Measurements from ENCODE around the gene EEF1AKMT3. TPM values are rescaled to one million over a fixed set of nuclear protein-coding genes. Genes with fewer than 3 reads are reported as not detected.

The EEF1AKMT3 gene
- total RNA-seq, 2 donors from 2014 or later = 3.7 to 5.8 TPM

- H3K4me3 ChIP-seq (ENCODE audit: low read length) = no peak overlapping the region
- peaks cover 99% of the 10 kb centered on the region for H3K27me3 ChIP-seq (ENCODE audit: control insufficient read depth, insufficient read depth, low read length, poor library complexity, severe bottlenecking)
- H3K4me1 Mint-ChIP-seq = peaks cover 8% of the 10 kb centered on the region
- no peaks in the 10 kb centered on the region for H3K36me3 Mint-ChIP-seq (ENCODE audit: low read depth)
- no peak overlapping the region for H3K27ac ChIP-seq (ENCODE audit: low read depth, low read length)
- peak overlapping the region; percentile 45 for H3K4me3 Mint-ChIP-seq
- H3K27me3 Mint-ChIP-seq (ENCODE audit: insufficient read depth) = peaks cover 92% of the 10 kb centered on the region
- DNase-seq = no peak
- TF ChIP-seq CTCF (conservative IDR thresholded peaks at IDR 0.05) = no peak
- H3K27ac Mint-ChIP-seq = no peak overlapping the region
- H3K9ac ChIP-seq (ENCODE audit: extremely low read depth, low read length, poor library complexity, severe bottlenecking) = no peak overlapping the region
- no peaks in the 10 kb centered on the region for H3K4me1 ChIP-seq (ENCODE audit: control insufficient read depth, insufficient read depth, low read length)
- no peaks in the 10 kb centered on the region for H3K9me3 Mint-ChIP-seq
- H3K36me3 ChIP-seq (ENCODE audit: control insufficient read depth, insufficient read depth, low read length) = no peaks in the 10 kb centered on the region
- H3K9me3 ChIP-seq (ENCODE audit: control insufficient read depth, low read length) = no peaks in the 10 kb centered on the region
- WGBS, 2 experiments (ENCODE audit: insufficient coverage in 1 of 2, insufficient read length in 1 of 2) = 21% methylated on average over 7 of the region's 7 CpGs; no CpG with 5 or more reads in 1 of the 2 experiments
These were observed 33.0 kb upstream of the EEF1AKMT3 start for GRCh38 chr12:57739387-57739786.

- H3K36me3 ChIP-seq (ENCODE audit: control insufficient read depth, insufficient read depth, low read length) = no peaks in the 10 kb centered on the region
- no peak overlapping the region for H3K4me3 ChIP-seq (ENCODE audit: low read length)
- no peak overlapping the region for H3K27ac ChIP-seq (ENCODE audit: low read depth, low read length)
- no peak for TF ChIP-seq CTCF (conservative IDR thresholded peaks at IDR 0.05)
- no peak overlapping the region for H3K27ac Mint-ChIP-seq
- no peak overlapping the region for H3K4me3 Mint-ChIP-seq
- peaks cover 3% of the 10 kb centered on the region for H3K9me3 Mint-ChIP-seq
- WGBS, 2 experiments (ENCODE audit: insufficient coverage in 1 of 2, insufficient read length in 1 of 2) = 20 to 39% methylated on average over 1 to 10 of the region's 10 CpGs
- no peaks in the 10 kb centered on the region for H3K36me3 Mint-ChIP-seq (ENCODE audit: low read depth)
- no peak overlapping the region for H3K9ac ChIP-seq (ENCODE audit: extremely low read depth, low read length, poor library complexity, severe bottlenecking)
- H3K27me3 ChIP-seq (ENCODE audit: control insufficient read depth, insufficient read depth, low read length, poor library complexity, severe bottlenecking) = peaks cover 93% of the 10 kb centered on the region
- peaks cover 8% of the 10 kb centered on the region for H3K4me1 Mint-ChIP-seq
- no peaks in the 10 kb centered on the region for H3K4me1 ChIP-seq (ENCODE audit: control insufficient read depth, insufficient read depth, low read length)
- no peaks in the 10 kb centered on the region for H3K9me3 ChIP-seq (ENCODE audit: control insufficient read depth, low read length)
- H3K27me3 Mint-ChIP-seq (ENCODE audit: insufficient read depth) = peaks cover 86% of the 10 kb centered on the region
- no peak for DNase-seq
These were observed 32.4 kb upstream of the EEF1AKMT3 start for GRCh38 chr12:57739914-57740538.

- Mint-ChIP-seq H3K4me3 (no peak overlapping the region), H3K27me3 (ENCODE audit: insufficient read depth) (peaks cover 77% of the 10 kb centered on the region), H3K4me1 (peaks cover 13% of the 10 kb centered on the region), H3K9me3 (peaks cover 3% of the 10 kb centered on the region), H3K27ac (no peak overlapping the region), H3K36me3 (ENCODE audit: low read depth) (no peaks in the 10 kb centered on the region)
- Histone ChIP-seq H3K27ac (ENCODE audit: low read depth, low read length) (no peak overlapping the region), H3K4me1 (ENCODE audit: control insufficient read depth, insufficient read depth, low read length) (no peaks in the 10 kb centered on the region), H3K4me3 (ENCODE audit: low read length) (no peak overlapping the region), H3K9ac (ENCODE audit: extremely low read depth, low read length, poor library complexity, severe bottlenecking) (no peak overlapping the region), H3K36me3 (ENCODE audit: control insufficient read depth, insufficient read depth, low read length) (no peaks in the 10 kb centered on the region), H3K9me3 (ENCODE audit: control insufficient read depth, low read length) (no peaks in the 10 kb centered on the region), H3K27me3 (ENCODE audit: control insufficient read depth, insufficient read depth, low read length, poor library complexity, severe bottlenecking) (peaks cover 85% of the 10 kb centered on the region)
- TF ChIP-seq CTCF (conservative IDR thresholded peaks at IDR 0.05) = no peak
- no peak for DNase-seq
- WGBS, 2 experiments (ENCODE audit: insufficient coverage in 1 of 2, insufficient read length in 1 of 2) = 79 to 88% methylated on average over 2 to 5 of the region's 5 CpGs
These were observed 31.6 kb upstream of the EEF1AKMT3 start for GRCh38 chr12:57740656-57741412.

Measured in endodermal cell (in vitro differentiated cells).